ENCODE results near the gene CYP1B1. TPM values are rescaled to one million over a fixed set of nuclear protein-coding genes. Genes with fewer than 3 reads are reported as not detected.
A peak's percentile ranks its signal among the peaks of the same experiment; 100 is the strongest.

The CYP1B1 gene
- total RNA-seq, 1 experiment from 2014 or later, result 4.2 TPM

GRCh38 chr2:38080346-38080745 lies 4.4 kb upstream of the CYP1B1 start:
- ATAC-seq (no peak), DNase-seq (ENCODE audit: low spot score) (no peak)
- Mint-ChIP-seq H3K9me3 (no peaks in the 10 kb centered on the region), H3K36me3 (0 out of 2 replicates have a peak, but pooled peaks cover 3% of the 10 kb centered on the region), H3K4me3 (no peak overlapping the region), H3K4me1 (peaks cover 80% of the 10 kb centered on the region), H3K27ac (0 out of 2 replicates have a peak overlapping the region, but pooled peaks have one; percentile 57), H3K27me3 (ENCODE audit: low read depth) (peaks cover 39% of the 10 kb centered on the region)
- ChIA-PET CTCF (interaction anchor here (1.0 to 5.4 kb wide), 4 partner anchors 14 to 194 kb away, joined by 3 to 49 read pairs (median 10); no protein-coding TSS in a partner anchor), POLR2A (interaction anchor here (1.1 kb wide), 1 partner anchor 11 kb away, joined by 3 read pairs; no protein-coding TSS in a partner anchor)
- TF ChIP-seq OVOL2 (CRISPR knock-in tag; IDR thresholded peaks at IDR 0.05; ENCODE audit: borderline replicate concordance) (no peak), ETV6 (CRISPR knock-in tag; IDR thresholded peaks at IDR 0.05) (no peak), NR2C2 (CRISPR knock-in tag; IDR thresholded peaks at IDR 0.05) (no peak), NFYB (CRISPR knock-in tag; conservative IDR thresholded peaks at IDR 0.05; ENCODE audit: low read depth) (no peak), RORB (CRISPR knock-in tag; IDR thresholded peaks at IDR 0.05) (no peak)

GRCh38 chr2:38079116-38080052 lies 3.4 kb upstream of the CYP1B1 start:
- POLR2A ChIA-PET, result interaction anchor here (1.1 kb wide), 1 partner anchor 12 kb away, joined by 3 read pairs; no protein-coding TSS in a partner anchor
- Mint-ChIP-seq H3K9me3 (no peaks in the 10 kb centered on the region), H3K27ac (peak overlapping the region; percentile 85), H3K36me3 (0 out of 2 replicates have a peak, but pooled peaks cover 3% of the 10 kb centered on the region), H3K27me3 (ENCODE audit: low read depth) (peaks cover 45% of the 10 kb centered on the region), H3K4me3 (peak overlapping the region; percentile 10; the same call in 1 of the 2 replicates), H3K4me1 (peaks cover 76% of the 10 kb centered on the region)
- ATAC-seq (peak; percentile 30), DNase-seq (ENCODE audit: low spot score) (no peak)
- TF ChIP-seq ZBTB43 (CRISPR knock-in tag; IDR thresholded peaks at IDR 0.05), result no peak
- TF ChIP-seq ZNF416 (CRISPR knock-in tag; IDR thresholded peaks at IDR 0.05), result no peak
- TF ChIP-seq GRHL2 (CRISPR knock-in tag; IDR thresholded peaks at IDR 0.05; ENCODE audit: insufficient replicate concordance, severe bottlenecking), result no peak
- TF ChIP-seq ZNF532 (CRISPR knock-in tag; IDR thresholded peaks at IDR 0.05; ENCODE audit: borderline replicate concordance), result no peak
- TF ChIP-seq PREB (CRISPR knock-in tag; IDR thresholded peaks at IDR 0.05; ENCODE audit: borderline replicate concordance), result no peak
- no peak for TF ChIP-seq RELA (CRISPR knock-in tag; IDR thresholded peaks at IDR 0.05; ENCODE audit: borderline replicate concordance)
- TF ChIP-seq ZNF512 (CRISPR knock-in tag; IDR thresholded peaks at IDR 0.05; ENCODE audit: borderline replicate concordance), result no peak
- TF ChIP-seq TCF7 (CRISPR knock-in tag; IDR thresholded peaks at IDR 0.05; ENCODE audit: low read depth), result no peak
- no peak for TF ChIP-seq FOXK1 (CRISPR knock-in tag; IDR thresholded peaks at IDR 0.05)
- no peak for TF ChIP-seq SMAD4 (CRISPR knock-in tag; IDR thresholded peaks at IDR 0.05)
- TF ChIP-seq ZNF425 (CRISPR knock-in tag; conservative IDR thresholded peaks at IDR 0.05), result no peak
- TF ChIP-seq NR2C2 (CRISPR knock-in tag; IDR thresholded peaks at IDR 0.05), result no peak
- CTCF ChIA-PET, result interaction anchor here (1.0 to 5.4 kb wide), 5 partner anchors 15 to 195 kb away, joined by 3 to 49 read pairs (median 10); no protein-coding TSS in a partner anchor

Data from WTC11 (cell line).